KOPT-K1 (cell line): ENCODE measurements around the gene SIK2.
"Not testable (repeated sequence)": the region's sequence is repeated elsewhere in the genome, so short reads cannot be mapped to it uniquely, and the experiment has no call there.

Experiments used
- H3K27ac ChIP-seq: fragments of 200-600 bp; sonication (generic); 2 replicates; pipeline ENCODE4 v1.5.1; 2016; ENCODE audit warnings: antibody characterized with exemption, mild to moderate bottlenecking, low read depth, low read length; ENCODE audit not compliant: poor library complexity, severe bottlenecking
- H3K36me3 ChIP-seq: fragments of 200-600 bp; sonication (generic); 2 replicates; pipeline ENCODE4 v1.5.1; 2017; ENCODE audit warnings: antibody characterized with exemption, mild to moderate bottlenecking, low read length, moderate library complexity; ENCODE audit not compliant: insufficient read depth
- H3K9me3 ChIP-seq: fragments of 200-600 bp; sonication (generic); 2 replicates; pipeline ENCODE4 v1.5.1; 2017; ENCODE audit warnings: antibody characterized with exemption, low read length, mild to moderate bottlenecking; ENCODE audit not compliant: insufficient read depth, poor library complexity, severe bottlenecking

Gene SIK2

DNA sequence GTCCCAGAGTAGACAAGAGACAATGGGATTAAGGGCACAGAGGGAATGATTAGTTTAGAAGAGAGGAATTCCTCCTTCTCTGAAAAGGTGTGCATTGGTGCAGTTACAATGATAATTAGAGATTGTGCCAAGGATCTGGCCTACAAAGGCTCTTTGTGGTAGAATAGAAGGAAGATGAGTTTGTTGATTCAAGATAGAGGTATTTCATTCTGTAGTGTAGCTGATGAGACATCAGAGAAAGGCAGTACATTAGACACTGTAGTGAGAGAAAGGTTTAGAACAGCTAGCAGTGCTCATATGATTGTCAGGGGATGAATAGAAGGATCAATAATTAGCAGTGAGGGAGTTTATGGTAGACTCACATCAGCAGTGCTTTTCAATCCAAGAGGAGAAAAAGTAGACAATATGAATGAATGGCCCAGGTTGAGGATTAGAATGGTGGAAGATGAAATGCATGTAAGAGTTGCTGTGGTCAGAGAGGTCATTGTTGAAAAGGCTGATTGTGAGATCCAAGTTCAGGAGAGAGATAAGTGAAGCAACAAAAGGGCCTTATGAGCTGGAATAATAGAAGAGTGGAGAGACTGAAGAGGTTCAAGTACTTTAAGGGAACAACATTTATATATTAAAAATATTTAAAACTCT lies 28.9 kb downstream of the SIK2 start:
- no peaks in the 10 kb centered on the region for H3K9me3 ChIP-seq
- H3K36me3 ChIP-seq = peaks cover 25% of the 10 kb centered on the region
- H3K27ac ChIP-seq = peak overlapping the region; percentile 51

- H3K9me3 ChIP-seq = no peaks in the 10 kb centered on the region
- H3K36me3 ChIP-seq = peaks cover 23% of the 10 kb centered on the region
- H3K27ac ChIP-seq = peak overlapping the region; percentile 51
Observed at GRCh38 chr11:111631666-111632039, 29.4 kb downstream of the SIK2 start.

DNA sequence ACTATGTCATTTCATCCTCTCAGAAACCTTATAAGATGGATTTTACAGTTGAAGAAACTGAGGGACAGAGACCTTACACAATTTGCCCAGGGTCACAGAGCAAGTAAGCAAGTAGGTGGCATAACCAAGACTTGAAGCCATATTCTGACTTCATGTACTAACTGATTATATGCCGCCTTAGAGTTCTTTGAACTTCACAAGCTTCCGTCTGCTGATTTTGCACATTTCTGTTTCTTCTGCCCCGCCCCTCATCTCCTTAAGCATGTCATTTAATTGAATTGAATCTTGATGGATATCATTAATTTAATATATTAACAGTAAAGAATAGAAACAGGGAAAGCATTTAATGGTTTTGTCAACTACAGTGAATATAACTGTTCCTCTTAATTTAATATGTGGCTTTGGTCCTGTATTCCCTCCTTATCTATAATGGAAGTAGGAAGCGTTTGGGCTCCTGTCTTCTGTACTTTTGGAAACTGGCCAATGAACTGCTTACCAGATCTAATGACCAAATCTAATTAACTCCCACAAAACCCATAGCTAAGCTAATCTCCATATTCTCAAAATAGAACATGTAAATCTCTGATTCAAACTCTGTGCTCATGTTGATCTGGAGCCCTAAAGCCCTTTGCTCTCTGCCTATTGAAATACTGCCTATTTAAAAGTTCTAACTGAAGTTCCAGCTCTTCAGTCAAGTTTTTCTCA lies 30.4 kb downstream of the SIK2 start:
- Histone ChIP-seq H3K36me3 (peaks cover 20% of the 10 kb centered on the region), H3K27ac (no peak overlapping the region), H3K9me3 (no peaks in the 10 kb centered on the region)

DNA sequence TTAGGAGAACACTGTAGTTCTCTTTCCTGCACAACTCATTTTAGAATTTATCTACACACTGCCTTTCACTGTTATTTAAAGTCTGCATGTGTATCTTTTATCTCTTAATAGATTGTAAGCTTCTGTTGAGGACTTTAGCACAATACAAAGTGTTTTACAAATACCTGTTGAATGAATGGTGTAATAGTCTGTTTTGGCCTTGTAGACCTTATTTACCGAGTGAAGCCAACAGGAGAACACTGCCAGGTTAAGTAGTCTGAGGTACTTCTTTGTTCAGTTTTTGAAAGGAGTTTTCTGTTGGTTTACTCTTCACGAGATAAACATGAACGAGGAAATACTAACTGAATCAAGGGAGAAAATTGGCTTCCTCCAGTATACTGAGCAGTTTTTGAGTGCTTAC lies 31.0 kb downstream of the SIK2 start:
- peak overlapping the region; percentile 11 for H3K27ac ChIP-seq
- no peaks in the 10 kb centered on the region for H3K9me3 ChIP-seq

GRCh38 chr11:111633756-111634362 lies 31.6 kb downstream of the SIK2 start:
- Histone ChIP-seq H3K36me3 (peaks cover 13% of the 10 kb centered on the region), H3K27ac (peak overlapping the region; percentile 11), H3K9me3 (no peaks in the 10 kb centered on the region)

More for the DNA sequence above, 31.0 kb downstream of the SIK2 start:
- peaks cover 19% of the 10 kb centered on the region for H3K36me3 ChIP-seq

GRCh38 chr11:111634981-111635705 lies 32.9 kb downstream of the SIK2 start:
- H3K27ac ChIP-seq = no peak overlapping the region
- H3K36me3 ChIP-seq = peaks cover under 1% of the 10 kb centered on the region; the same call in 1 of the 2 replicates
- no peaks in the 10 kb centered on the region for H3K9me3 ChIP-seq

- no peaks in the 10 kb centered on the region; the same call in 1 of the 2 replicates for H3K36me3 ChIP-seq
- no peak overlapping the region for H3K27ac ChIP-seq
- no peaks in the 10 kb centered on the region for H3K9me3 ChIP-seq
Observed at GRCh38 chr11:111635706-111636045, 33.4 kb downstream of the SIK2 start.

GRCh38 chr11:111637885-111638284 lies 35.6 kb downstream of the SIK2 start:
- no peak overlapping the region for H3K27ac ChIP-seq

DNA sequence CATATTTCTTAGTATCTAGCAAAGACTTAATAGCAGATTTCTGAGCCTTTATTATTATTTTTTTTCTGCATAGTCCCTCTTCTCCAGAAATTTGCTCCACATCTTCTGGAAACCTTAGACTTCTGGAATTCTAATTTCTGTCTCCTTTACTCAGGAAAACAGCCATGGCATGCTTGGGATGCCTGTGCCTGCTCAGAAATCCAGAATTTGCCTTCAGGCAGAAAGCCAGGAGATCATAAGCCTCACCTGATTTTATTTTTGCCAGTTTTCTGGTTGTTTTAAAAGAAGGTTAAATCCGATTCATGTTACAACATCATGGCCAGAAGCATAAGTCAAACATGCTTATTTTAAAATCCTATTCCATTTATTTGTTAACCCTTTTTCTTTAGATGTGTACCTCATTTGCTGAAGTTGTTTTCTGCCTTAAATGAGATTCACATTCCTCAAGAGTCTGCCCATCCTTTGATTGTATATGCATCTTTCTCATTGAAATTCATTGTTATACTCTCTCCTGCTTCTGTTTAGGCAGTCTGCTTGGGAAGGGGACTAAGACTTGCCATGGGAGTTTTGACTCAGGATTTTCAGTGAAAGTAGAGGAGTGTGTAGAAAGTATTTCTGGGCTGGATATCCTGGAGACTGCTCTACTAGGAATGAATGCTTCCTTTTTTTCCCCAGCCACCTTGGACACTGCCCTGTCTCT lies 37.1 kb downstream of the SIK2 start:
- no peaks in the 10 kb centered on the region for H3K9me3 ChIP-seq
- no peak overlapping the region for H3K27ac ChIP-seq
- H3K36me3 ChIP-seq = peaks cover 10% of the 10 kb centered on the region; the same call in 1 of the 2 replicates

More at GRCh38 chr11:111637885-111638284, 35.6 kb downstream of the SIK2 start:
- Histone ChIP-seq H3K36me3 (peaks cover 10% of the 10 kb centered on the region; the same call in 1 of the 2 replicates), H3K9me3 (no peaks in the 10 kb centered on the region)

DNA sequence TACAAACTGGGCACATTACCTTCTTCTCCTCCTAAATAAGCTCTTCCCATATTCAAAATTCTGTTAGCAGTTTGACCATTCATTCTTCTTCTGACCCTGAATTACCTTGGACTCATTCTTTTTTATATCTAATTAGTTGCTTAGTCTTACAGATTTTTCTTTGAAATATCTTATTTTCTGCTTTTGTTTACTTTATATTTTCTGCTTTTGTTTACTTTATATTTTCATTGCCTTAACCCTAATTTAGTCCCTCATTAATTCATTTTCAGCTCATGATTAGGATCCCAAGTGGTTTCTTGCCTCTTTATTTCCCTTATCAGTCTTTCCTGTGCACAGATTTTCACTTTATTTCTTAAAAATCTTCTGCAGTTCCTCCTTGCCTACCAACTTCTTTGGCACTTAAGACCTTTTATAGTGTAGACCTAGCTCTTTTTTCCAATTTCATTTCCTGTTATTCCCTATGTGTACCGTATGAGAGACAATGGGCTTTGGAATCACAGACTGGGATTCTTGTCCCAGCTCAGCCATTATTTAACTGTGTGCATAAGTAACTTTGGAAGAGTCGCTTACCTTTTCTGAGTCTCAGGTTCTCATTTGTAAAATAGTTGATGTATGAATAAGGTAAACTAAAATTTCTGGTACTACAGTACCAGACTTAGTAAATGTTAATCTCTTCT lies 39.2 kb downstream of the SIK2 start:
- H3K36me3 ChIP-seq = peaks cover 10% of the 10 kb centered on the region; the same call in 1 of the 2 replicates
- no peaks in the 10 kb centered on the region for H3K9me3 ChIP-seq
- no peak overlapping the region for H3K27ac ChIP-seq

- Histone ChIP-seq H3K36me3 (peaks cover 10% of the 10 kb centered on the region; the same call in 1 of the 2 replicates), H3K27ac (no peak overlapping the region), H3K9me3 (no peaks in the 10 kb centered on the region)
Observed at GRCh38 chr11:111642542-111642941, 40.3 kb downstream of the SIK2 start.

- Histone ChIP-seq H3K9me3 (no peaks in the 10 kb centered on the region), H3K27ac (no peak overlapping the region), H3K36me3 (peaks cover 10% of the 10 kb centered on the region; the same call in 1 of the 2 replicates)
Observed at GRCh38 chr11:111644922-111645321, 42.7 kb downstream of the SIK2 start.

DNA sequence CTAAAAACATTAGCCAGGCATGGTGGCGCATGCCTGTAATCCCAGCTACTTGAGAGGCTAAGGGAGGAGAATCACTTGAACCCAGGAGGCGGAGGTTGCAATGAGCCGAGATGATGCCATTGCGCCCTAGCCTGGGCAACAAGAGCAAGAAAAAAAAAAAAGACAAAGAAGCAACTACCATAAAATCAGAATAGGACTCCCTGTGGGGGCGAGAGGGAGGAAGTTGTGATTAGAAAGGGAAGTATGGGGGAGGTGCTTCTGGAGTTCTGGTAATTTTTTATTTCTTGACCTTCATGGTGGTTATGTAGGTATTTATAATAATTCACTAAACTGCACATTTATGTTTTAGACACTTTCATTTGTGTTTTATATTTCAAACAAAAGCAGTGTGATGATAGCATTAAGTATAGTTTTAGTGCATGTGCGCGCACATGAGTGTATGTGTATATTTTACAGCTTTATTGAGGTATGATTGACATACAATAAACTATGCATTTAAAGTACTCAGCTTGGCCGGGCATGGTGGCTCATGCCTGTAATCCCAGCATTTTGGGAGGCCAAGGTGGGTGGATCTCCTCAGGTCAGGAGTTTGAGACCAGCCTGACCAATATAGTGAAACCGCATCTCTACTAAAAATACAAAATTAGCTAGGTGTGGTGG lies 43.5 kb downstream of the SIK2 start:
- Histone ChIP-seq H3K36me3 (peaks cover 10% of the 10 kb centered on the region; the same call in 1 of the 2 replicates), H3K27ac (no peak overlapping the region)

DNA sequence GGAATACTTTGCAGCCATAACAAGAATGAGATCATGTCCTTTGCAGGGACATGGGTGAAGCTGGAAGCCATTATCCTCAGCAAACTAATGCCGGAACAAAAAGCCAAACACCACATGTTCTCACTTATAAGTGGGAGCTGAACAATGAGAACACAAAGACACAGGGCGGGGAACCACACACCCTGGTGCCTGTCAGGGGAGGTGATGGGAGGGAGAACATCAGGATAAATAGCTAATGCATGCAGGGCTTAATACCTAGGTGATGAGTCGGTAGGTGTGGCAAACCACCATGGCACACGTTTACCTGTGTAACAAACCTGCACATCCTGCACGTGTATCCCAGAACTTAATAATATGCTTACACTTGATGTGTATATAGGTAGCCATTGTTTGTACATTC lies 49.1 kb downstream of the SIK2 start:
- not testable (repeated sequence) for H3K36me3 ChIP-seq, H3K27ac ChIP-seq

More for the DNA sequence above, 43.5 kb downstream of the SIK2 start:
- no peaks in the 10 kb centered on the region for H3K9me3 ChIP-seq

More for the DNA sequence above, 49.1 kb downstream of the SIK2 start:
- not testable (repeated sequence) for H3K9me3 ChIP-seq
